A549 (cell line): ENCODE data around the gene PLCL1. TPM values are rescaled to one million over a fixed set of nuclear protein-coding genes. Genes with fewer than 3 reads are reported as not detected.

Source experiments
- ATAC-seq, 2 experiments: fragments of 200-7000 bp in 1 of 2; fragments of >200 bp in 1 of 2; cut with Nextera tagmentation in 1 of 2; cut with Tn5 transposase in 1 of 2; 3 replicates each; pipeline versions ENCODE4 v1.8.0 to v1.9.1; 2018 to 2020; ENCODE audit warnings: mild to moderate bottlenecking in 1 of 2, moderate library complexity in 1 of 2
- CTCF ChIA-PET: fragments of 300-600 bp; sonication (Branson Sonifier 250); formaldehyde crosslinking; extraction: SDS; loops from one replicate; lab custom pipeline; 2021; ENCODE audit warnings: antibody characterized with exemption, inconsistent platforms; lab: Yijun Ruan, JAX
- POLR2A ChIA-PET: fragments of 350-600 bp; formaldehyde crosslinking; extraction: SDS; loops from one replicate; lab custom pipeline; 2021; ENCODE audit warnings: antibody characterized with exemption, inconsistent platforms; lab: Yijun Ruan, JAX
- DNase-seq, 2 experiments: peaks; one replicate each; pipeline versions ENCODE4 v3.0.0 to v3.0.0-alpha.2; 2011 to 2016; ENCODE audit warnings: low read depth in 1 of 2, low spot score in 1 of 2
- FAIRE-seq: peaks from 2 replicates; lab custom pipeline; 2011; peaks lifted over from hg19 to GRCh38; lab: Jason Lieb, UNC
- H3K27ac ChIP-seq, 2 experiments: fragments of >200 bp; sonication (Bioruptor Twin); formaldehyde crosslinking; 3 replicates each; pipeline ENCODE4 v1.5.1; 2016 to 2017
- H3K4me1 ChIP-seq: fragments of >200 bp; sonication (Bioruptor Twin); formaldehyde crosslinking; 3 replicates; pipeline ENCODE4 v1.6.1; 2016
- H3K4me2 ChIP-seq: fragments of >200 bp; sonication (Bioruptor Twin); formaldehyde crosslinking; 3 replicates; pipeline ENCODE4 v1.6.1; 2016
- H3K4me3 ChIP-seq: fragments of >200 bp; sonication (Bioruptor Twin); formaldehyde crosslinking; 3 replicates; pipeline ENCODE4 v1.5.1; 2016
- H3K9me3 ChIP-seq: fragments of >200 bp; sonication (Bioruptor Twin); formaldehyde crosslinking; 3 replicates; pipeline ENCODE4 v1.6.1; 2016
- CBX2 ChIP-seq: fragments of 200-600 bp; sonication (generic); IDR thresholded peaks from 2 replicates; pipeline ENCODE4 v1.6.1; 2016; ENCODE audit warnings: low read depth, mild to moderate bottlenecking, borderline replicate concordance
- CEBPB ChIP-seq, 2 experiments: fragments of >200 bp in 1 of 2; sonication (Bioruptor Twin) in 1 of 2; formaldehyde crosslinking in 1 of 2; IDR thresholded peaks; 2 replicates each; pipeline ENCODE4 v1.6.1; 2012 to 2016
- CHD4 ChIP-seq: fragments of 200-600 bp; sonication (generic); IDR thresholded peaks from 2 replicates; pipeline ENCODE4 v1.6.1; 2016; ENCODE audit warnings: antibody characterized with exemption, mild to moderate bottlenecking, borderline replicate concordance
- EHMT2 ChIP-seq: fragments of 200-600 bp; sonication (generic); IDR thresholded peaks from 2 replicates; pipeline ENCODE4 v1.6.1; 2016; ENCODE audit warnings: antibody characterized with exemption, low read depth, mild to moderate bottlenecking, moderate library complexity
- HEYL ChIP-seq: fragments of 250-450 bp; sonication (Bioruptor Pico); IDR thresholded peaks from 2 replicates; pipeline ENCODE4 v1.8.0; 2021; ENCODE audit warnings: mild to moderate bottlenecking, moderate library complexity
- KDM5A ChIP-seq: fragments of 200-600 bp; sonication (generic); IDR thresholded peaks from 2 replicates; pipeline ENCODE4 v1.6.1; 2016; ENCODE audit warnings: antibody characterized with exemption, mild to moderate bottlenecking
- MAZ ChIP-seq: fragments of 150-350 bp; IDR thresholded peaks from 2 replicates; pipeline ENCODE4 v1.6.1; 2014; ENCODE audit warnings: antibody characterized with exemption, low read depth, low read length, borderline replicate concordance
- NFE2L2 ChIP-seq: fragments of 150-350 bp; conservative IDR thresholded peaks from 2 replicates; pipeline ENCODE4 v1.6.1; 2014; ENCODE audit warnings: low read length
- NPAS2 ChIP-seq: fragments of 250-450 bp; sonication (Bioruptor Pico); IDR thresholded peaks from 2 replicates; pipeline ENCODE4 v1.8.0; 2022; ENCODE audit warnings: mild to moderate bottlenecking, moderate library complexity, borderline replicate concordance
- POLR2AphosphoS2 ChIP-seq: conservative IDR thresholded peaks from 2 replicates; pipeline ENCODE4 v1.6.1; 2012; ENCODE audit warnings: low read length, improper control_type of control experiment, inconsistent platforms
- RNF2 ChIP-seq: fragments of 200-600 bp; sonication (generic); IDR thresholded peaks from 2 replicates; pipeline ENCODE4 v1.6.1; 2016; ENCODE audit warnings: low read depth, mild to moderate bottlenecking, antibody characterized with exemption, moderate library complexity, borderline replicate concordance
- ZC3H11A ChIP-seq: fragments of 450-650 bp; IDR thresholded peaks from 2 replicates; pipeline ENCODE4 v1.6.1; 2014; ENCODE audit warnings: antibody characterized with exemption, mild to moderate bottlenecking
- WGBS: methylation state at CpG from one replicate; pipeline ENCODE4 v1.1.6; 2017; ENCODE audit errors: missing lambda C conversion rate; 5-methylcytosine and 5-hydroxymethylcytosine counted together
- polyA plus RNA-seq, 4 experiments: library from polyadenylated mRNA; depleted of rRNA in 3 of 4; stranded (reverse); fragments of >200 nt; fragmentation: RNase III in 1 of 4; extraction: RNeasy Plus Mini Kit Qiagen cat#74134 plus additional on column Dnase treatment in 1 of 4; gene quantifications; 2 replicates in 3 of 4; 3 replicates in 1 of 4; pipeline ENCODE4 v1.2.3, GENCODE V29; 2011 to 2017
- TF ChIP-seq, protein P1 (sequence below): fragments of 200-600 bp; sonication (generic); IDR thresholded peaks from 2 replicates; pipeline ENCODE4 v1.6.1; 2016; ENCODE audit warnings: antibody characterized with exemption, mild to moderate bottlenecking, moderate library complexity
- TF ChIP-seq, protein P2 (sequence below): IDR thresholded peaks from 2 replicates; pipeline ENCODE4 v1.6.1; 2012; ENCODE audit warnings: low read depth, borderline replicate concordance
- TF ChIP-seq, protein P3 (sequence below): IDR thresholded peaks from 2 replicates; pipeline ENCODE4 v1.6.1; 2012

PLCL1 gene
- polyA plus RNA-seq, 2 of the 4 experiments (the other 2 are of a cell fraction) = 0.03 TPM

DNA sequence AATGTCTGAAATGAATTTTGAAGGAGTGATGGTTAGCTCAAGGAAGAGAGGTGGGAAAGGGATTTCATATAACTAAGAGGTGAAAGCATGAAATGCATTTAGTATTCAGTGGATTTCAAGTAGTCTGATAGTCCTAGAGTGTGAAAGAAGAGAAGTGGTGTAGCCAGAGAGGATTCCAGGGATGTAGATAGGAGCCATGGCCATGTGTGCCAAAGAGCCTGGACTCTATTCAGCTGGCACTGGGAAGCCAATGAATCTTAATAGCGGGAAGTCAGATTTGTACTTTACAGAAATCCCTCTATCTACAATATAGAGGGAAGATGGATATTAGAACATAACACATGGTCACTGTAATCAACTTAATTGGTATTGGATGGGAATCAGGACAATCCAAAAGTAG, 10.9 kb upstream of the PLCL1 start:
- ATAC-seq (no peak), FAIRE-seq (no peak), DNase-seq (no peak)
- no peak overlapping the region for H3K4me3 ChIP-seq
- H3K9me3 ChIP-seq = 0 out of 3 replicates have a peak, but pooled peaks cover 2% of the 10 kb centered on the region
- H3K4me1 ChIP-seq = no peaks in the 10 kb centered on the region
- WGBS = 100% methylated on average over 1 of the region's 1 CpG
- no peak overlapping the region for H3K4me2 ChIP-seq
- TF ChIP-seq POLR2AphosphoS2 (no peak), CBX2 (no peak)
- TF ChIP-seq, protein P1, sequence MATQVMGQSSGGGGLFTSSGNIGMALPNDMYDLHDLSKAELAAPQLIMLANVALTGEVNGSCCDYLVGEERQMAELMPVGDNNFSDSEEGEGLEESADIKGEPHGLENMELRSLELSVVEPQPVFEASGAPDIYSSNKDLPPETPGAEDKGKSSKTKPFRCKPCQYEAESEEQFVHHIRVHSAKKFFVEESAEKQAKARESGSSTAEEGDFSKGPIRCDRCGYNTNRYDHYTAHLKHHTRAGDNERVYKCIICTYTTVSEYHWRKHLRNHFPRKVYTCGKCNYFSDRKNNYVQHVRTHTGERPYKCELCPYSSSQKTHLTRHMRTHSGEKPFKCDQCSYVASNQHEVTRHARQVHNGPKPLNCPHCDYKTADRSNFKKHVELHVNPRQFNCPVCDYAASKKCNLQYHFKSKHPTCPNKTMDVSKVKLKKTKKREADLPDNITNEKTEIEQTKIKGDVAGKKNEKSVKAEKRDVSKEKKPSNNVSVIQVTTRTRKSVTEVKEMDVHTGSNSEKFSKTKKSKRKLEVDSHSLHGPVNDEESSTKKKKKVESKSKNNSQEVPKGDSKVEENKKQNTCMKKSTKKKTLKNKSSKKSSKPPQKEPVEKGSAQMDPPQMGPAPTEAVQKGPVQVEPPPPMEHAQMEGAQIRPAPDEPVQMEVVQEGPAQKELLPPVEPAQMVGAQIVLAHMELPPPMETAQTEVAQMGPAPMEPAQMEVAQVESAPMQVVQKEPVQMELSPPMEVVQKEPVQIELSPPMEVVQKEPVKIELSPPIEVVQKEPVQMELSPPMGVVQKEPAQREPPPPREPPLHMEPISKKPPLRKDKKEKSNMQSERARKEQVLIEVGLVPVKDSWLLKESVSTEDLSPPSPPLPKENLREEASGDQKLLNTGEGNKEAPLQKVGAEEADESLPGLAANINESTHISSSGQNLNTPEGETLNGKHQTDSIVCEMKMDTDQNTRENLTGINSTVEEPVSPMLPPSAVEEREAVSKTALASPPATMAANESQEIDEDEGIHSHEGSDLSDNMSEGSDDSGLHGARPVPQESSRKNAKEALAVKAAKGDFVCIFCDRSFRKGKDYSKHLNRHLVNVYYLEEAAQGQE = no peak
- no peak overlapping the region for H3K27ac ChIP-seq
- ChIA-PET CTCF (interaction anchor here (0.7 kb wide), 1 partner anchor 21 kb away, joined by 3 read pairs; no protein-coding TSS in a partner anchor), POLR2A (no interaction called here)

DNA sequence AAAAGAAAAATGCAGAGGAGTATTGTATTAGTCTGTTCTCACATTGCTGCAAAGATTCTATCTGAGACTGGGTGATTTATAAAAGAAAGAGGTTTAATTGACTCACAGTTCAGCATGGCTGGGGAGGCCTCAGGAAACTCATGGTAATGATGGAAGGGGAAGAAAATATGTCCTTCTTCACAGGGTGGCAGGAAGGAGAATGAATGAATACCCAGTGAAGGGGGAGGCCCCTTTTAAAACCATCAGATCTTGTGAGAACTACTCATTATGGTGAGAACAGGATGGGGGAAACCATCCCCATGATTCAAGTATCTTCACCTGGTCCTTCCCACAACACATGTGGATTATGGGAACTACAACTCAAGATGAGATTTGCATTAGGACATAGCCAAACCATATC, 9.1 kb upstream of the PLCL1 start:
- ChIA-PET POLR2A (no interaction called here), CTCF (no interaction called here)
- Histone ChIP-seq H3K4me2 (no peak overlapping the region), H3K4me1 (no peaks in the 10 kb centered on the region), H3K4me3 (no peak overlapping the region), H3K27ac (no peak overlapping the region), H3K9me3 (0 out of 3 replicates have a peak, but pooled peaks cover 2% of the 10 kb centered on the region)
- TF ChIP-seq MAZ (no peak), CHD4 (no peak), POLR2AphosphoS2 (no peak), EHMT2 (no peak), HEYL (CRISPR knock-in tag) (no peak), ZC3H11A (no peak), CEBPB (IDR thresholded peaks at IDR 0.05) (no peak), NFE2L2 (no peak)
- TF ChIP-seq, protein P2, sequence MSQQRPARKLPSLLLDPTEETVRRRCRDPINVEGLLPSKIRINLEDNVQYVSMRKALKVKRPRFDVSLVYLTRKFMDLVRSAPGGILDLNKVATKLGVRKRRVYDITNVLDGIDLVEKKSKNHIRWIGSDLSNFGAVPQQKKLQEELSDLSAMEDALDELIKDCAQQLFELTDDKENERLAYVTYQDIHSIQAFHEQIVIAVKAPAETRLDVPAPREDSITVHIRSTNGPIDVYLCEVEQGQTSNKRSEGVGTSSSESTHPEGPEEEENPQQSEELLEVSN = no peak
- ATAC-seq (no peak), FAIRE-seq (no peak), DNase-seq (no peak)

DNA sequence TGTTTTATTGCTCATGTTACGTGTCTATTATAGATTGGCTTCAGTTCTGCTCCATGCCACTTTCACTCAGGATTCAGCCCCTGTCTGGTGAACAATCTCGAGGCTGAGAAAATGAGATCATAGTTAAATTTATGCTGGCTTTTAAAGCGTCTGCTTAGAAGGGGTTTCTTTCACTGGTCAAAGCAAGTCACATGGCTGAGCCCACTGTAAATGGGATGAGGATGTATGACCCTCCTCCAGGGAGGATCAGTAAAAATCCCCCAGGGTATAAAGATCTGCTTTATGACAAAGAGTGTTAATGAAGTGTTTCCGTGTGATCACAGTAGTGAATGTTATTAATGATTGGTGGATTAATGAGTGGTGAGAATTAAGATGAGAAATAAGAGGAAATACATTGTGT, 6.2 kb upstream of the PLCL1 start:
- Histone ChIP-seq H3K4me2 (no peak overlapping the region), H3K27ac (no peak overlapping the region), H3K9me3 (no peaks in the 10 kb centered on the region), H3K4me1 (no peaks in the 10 kb centered on the region), H3K4me3 (no peak overlapping the region)
- FAIRE-seq = no peak
- WGBS = 14% methylated on average over 4 of the region's 4 CpGs
- ChIA-PET POLR2A (no interaction called here), CTCF (no interaction called here)
- no peak for TF ChIP-seq KDM5A
- TF ChIP-seq NPAS2 (CRISPR knock-in tag) = no peak
- TF ChIP-seq ZC3H11A = no peak
- no peak for TF ChIP-seq RNF2
- TF ChIP-seq, protein P3, sequence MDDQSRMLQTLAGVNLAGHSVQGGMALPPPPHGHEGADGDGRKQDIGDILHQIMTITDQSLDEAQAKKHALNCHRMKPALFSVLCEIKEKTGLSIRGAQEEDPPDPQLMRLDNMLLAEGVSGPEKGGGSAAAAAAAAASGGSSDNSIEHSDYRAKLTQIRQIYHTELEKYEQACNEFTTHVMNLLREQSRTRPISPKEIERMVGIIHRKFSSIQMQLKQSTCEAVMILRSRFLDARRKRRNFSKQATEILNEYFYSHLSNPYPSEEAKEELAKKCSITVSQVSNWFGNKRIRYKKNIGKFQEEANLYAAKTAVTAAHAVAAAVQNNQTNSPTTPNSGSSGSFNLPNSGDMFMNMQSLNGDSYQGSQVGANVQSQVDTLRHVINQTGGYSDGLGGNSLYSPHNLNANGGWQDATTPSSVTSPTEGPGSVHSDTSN = no peak
- ATAC-seq = no peak
- DNase-seq = no peak
